ENCODE data around the gene MYZAP.

- TF ChIP-seq CTCF (conservative IDR thresholded peaks at IDR 0.05; ENCODE audit: low read depth, low read length) (no peak), EZH2phosphoT487 (IDR thresholded peaks at IDR 0.05; ENCODE audit: borderline replicate concordance, low read length) (no peak)
Measured at GRCh38 chr15:57625703-57626448, 34.2 kb downstream of the MYZAP start.

All from PC-3 (cell line).